Karpas-422 (cell line): ENCODE data around the gene GALNS. TPM values are rescaled to one million over a fixed set of nuclear protein-coding genes. Genes with fewer than 3 reads are reported as not detected.

Source experiments
- DNase-seq: peaks from one replicate; pipeline ENCODE4 v3.0.0-alpha.2; 2015
- H2AFZ ChIP-seq: fragments of 200-600 bp; sonication (generic); 2 replicates; pipeline ENCODE4 v1.6.1; 2014; ENCODE audit warnings: antibody characterized with exemption, low read length, mixed read lengths
- H3K27ac ChIP-seq: fragments of 200-600 bp; sonication (generic); 2 replicates; pipeline ENCODE4 v1.5.1; 2014; ENCODE audit warnings: mild to moderate bottlenecking, low read length, moderate library complexity
- H3K27me3 ChIP-seq: fragments of 200-600 bp; sonication (generic); 2 replicates; pipeline ENCODE4 v1.6.1; 2014; ENCODE audit warnings: low read length, mixed read lengths
- H3K36me3 ChIP-seq: fragments of 200-600 bp; sonication (generic); 2 replicates; pipeline ENCODE4 v1.6.1; 2014; ENCODE audit warnings: low read length, mixed read lengths; ENCODE audit not compliant: insufficient read depth
- H3K4me1 ChIP-seq: fragments of 200-600 bp; sonication (generic); 2 replicates; pipeline ENCODE4 v1.6.1; 2014; ENCODE audit warnings: mild to moderate bottlenecking, low read length, mixed read lengths
- H3K4me2 ChIP-seq: fragments of 200-600 bp; sonication (generic); 2 replicates; pipeline ENCODE4 v1.6.1; 2014; ENCODE audit warnings: low read length, low read depth, mild to moderate bottlenecking; ENCODE audit not compliant: poor library complexity, severe bottlenecking
- H3K4me3 ChIP-seq: fragments of 200-600 bp; sonication (generic); 2 replicates; pipeline ENCODE4 v1.5.1; 2014; ENCODE audit warnings: mild to moderate bottlenecking, antibody characterized with exemption, low read length, mixed read lengths
- H3K79me2 ChIP-seq: fragments of 200-600 bp; sonication (generic); 2 replicates; pipeline ENCODE4 v1.6.1; 2014; ENCODE audit warnings: mild to moderate bottlenecking, low read length, mixed read lengths
- H3K9ac ChIP-seq: fragments of 200-600 bp; sonication (generic); 2 replicates; pipeline ENCODE4 v1.6.0; 2014; ENCODE audit warnings: low read length
- H3K9me2 ChIP-seq: fragments of 200-600 bp; sonication (generic), shearing (Covaris generic); replicated peaks from 2 replicates; pipeline ENCODE4 v1.6.0; 2014; ENCODE audit warnings: mild to moderate bottlenecking, low read length, moderate library complexity; ENCODE audit not compliant: insufficient read depth
- H3K9me3 ChIP-seq: fragments of 300-700, 200-600 bp; sonication (generic); 2 replicates; pipeline ENCODE4 v1.6.1; 2014; ENCODE audit warnings: low read length, mixed read lengths
- H4K20me1 ChIP-seq: fragments of 200-600 bp; sonication (generic); 2 replicates; pipeline ENCODE4 v1.6.1; 2014; ENCODE audit warnings: mild to moderate bottlenecking, antibody characterized with exemption, low read length, low read depth; ENCODE audit not compliant: insufficient read depth
- total RNA-seq: library from RNA; depleted of rRNA; stranded (reverse); fragments of >200 nt; shearing (Covaris generic); gene quantifications from 2 replicates; pipeline ENCODE4 v1.2.3, GENCODE V29; 2014; ENCODE audit warnings: low replicate concordance

GALNS gene
- total RNA-seq, 1 experiment from 2014 or later, result 26.8 TPM

GRCh38 chr16:88813269-88814143, 43.2 kb downstream of the GALNS start:
- peaks cover 26% of the 10 kb centered on the region for H3K4me1 ChIP-seq
- H3K9me3 ChIP-seq, result peaks cover 3% of the 10 kb centered on the region
- H3K36me3 ChIP-seq, result peaks cover 15% of the 10 kb centered on the region; the same call in 1 of the 2 replicates
- H3K4me3 ChIP-seq, result no peak overlapping the region
- no peak overlapping the region for H3K4me2 ChIP-seq
- no peak overlapping the region for H3K9ac ChIP-seq
- peaks cover 27% of the 10 kb centered on the region; the same call in 1 of the 2 replicates for H4K20me1 ChIP-seq
- no peaks in the 10 kb centered on the region for H3K9me2 ChIP-seq
- H3K27me3 ChIP-seq, result no peaks in the 10 kb centered on the region
- no peak overlapping the region for H2AFZ ChIP-seq
- DNase-seq, result peak; percentile 59
- H3K79me2 ChIP-seq, result peaks cover 17% of the 10 kb centered on the region
- H3K27ac ChIP-seq, result no peak overlapping the region

- no peaks in the 10 kb centered on the region for H3K9me2 ChIP-seq
- H3K4me2 ChIP-seq, result no peak overlapping the region
- peak overlapping the region; percentile 88; the same call in 1 of the 2 replicates for H3K4me3 ChIP-seq
- peak; percentile 41 for DNase-seq
- H3K27ac ChIP-seq, result no peak overlapping the region
- H2AFZ ChIP-seq, result no peak overlapping the region
- no peak overlapping the region for H3K9ac ChIP-seq
- peaks cover 3% of the 10 kb centered on the region for H3K9me3 ChIP-seq
- peaks cover 17% of the 10 kb centered on the region for H3K79me2 ChIP-seq
- H3K27me3 ChIP-seq, result no peaks in the 10 kb centered on the region
- peaks cover 27% of the 10 kb centered on the region; the same call in 1 of the 2 replicates for H4K20me1 ChIP-seq
- H3K36me3 ChIP-seq, result peaks cover 15% of the 10 kb centered on the region; the same call in 1 of the 2 replicates
- H3K4me1 ChIP-seq, result peaks cover 26% of the 10 kb centered on the region
These were observed 44.1 kb downstream of the GALNS start for GRCh38 chr16:88812513-88813268.

- Histone ChIP-seq H2AFZ (no peak within 1 kb of the TSS), H4K20me1 (peaks cover 27% of the 10 kb centered on the region; the same call in 1 of the 2 replicates), H3K27ac (peak within 1 kb of the TSS; percentile 79)
These were observed 44.8 kb downstream of the GALNS start, which contains the start of gene APRT for GRCh38 chr16:88811769-88812512. Gene APRT (minus strand): TSS chr16:88811928. CDS start chr16:88811899, 29 bp downstream.

GRCh38 chr16:88810912-88811768, 45.6 kb downstream of the GALNS start:
- no peaks in the 10 kb centered on the region for H3K9me2 ChIP-seq

More at GRCh38 chr16:88811769-88812512, 44.8 kb downstream of the GALNS start, which contains the start of gene APRT:
- Histone ChIP-seq H3K4me2 (peak within 1 kb of the TSS; percentile 79), H3K36me3 (peaks cover 15% of the 10 kb centered on the region; the same call in 1 of the 2 replicates), H3K27me3 (no peaks in the 10 kb centered on the region), H3K9me3 (peaks cover 3% of the 10 kb centered on the region), H3K9ac (peak within 1 kb of the TSS; percentile 88), H3K4me3 (peak within 1 kb of the TSS; percentile 88), H3K4me1 (peaks cover 26% of the 10 kb centered on the region), H3K9me2 (no peaks in the 10 kb centered on the region), H3K79me2 (peaks cover 17% of the 10 kb centered on the region)
- DNase-seq, result peak; percentile 96

GRCh38 chr16:88810166-88810911, 46.4 kb downstream of the GALNS start:
- Histone ChIP-seq H4K20me1 (peaks cover 32% of the 10 kb centered on the region; the same call in 1 of the 2 replicates), H3K9ac (peak overlapping the region; percentile 88), H3K4me3 (peak overlapping the region; percentile 88), H3K79me2 (peaks cover 22% of the 10 kb centered on the region), H3K9me3 (peaks cover 3% of the 10 kb centered on the region), H3K9me2 (no peaks in the 10 kb centered on the region), H3K27me3 (no peaks in the 10 kb centered on the region), H3K27ac (peak overlapping the region; percentile 79), H2AFZ (no peak overlapping the region), H3K4me2 (peak overlapping the region; percentile 79), H3K36me3 (peaks cover 22% of the 10 kb centered on the region; the same call in 1 of the 2 replicates), H3K4me1 (peaks cover 28% of the 10 kb centered on the region)
- peak; percentile 79 for DNase-seq

More at GRCh38 chr16:88810912-88811768, 45.6 kb downstream of the GALNS start:
- Histone ChIP-seq H3K4me2 (peak overlapping the region; percentile 79), H3K4me1 (peaks cover 26% of the 10 kb centered on the region), H4K20me1 (peaks cover 27% of the 10 kb centered on the region; the same call in 1 of the 2 replicates), H3K4me3 (peak overlapping the region; percentile 88), H3K27me3 (no peaks in the 10 kb centered on the region), H3K79me2 (peaks cover 17% of the 10 kb centered on the region), H3K36me3 (peaks cover 19% of the 10 kb centered on the region; the same call in 1 of the 2 replicates), H2AFZ (no peak overlapping the region), H3K27ac (peak overlapping the region; percentile 79), H3K9me3 (peaks cover 3% of the 10 kb centered on the region), H3K9ac (peak overlapping the region; percentile 88)
- DNase-seq, result peak; percentile 96

- Histone ChIP-seq H3K9me3 (peaks cover 3% of the 10 kb centered on the region), H4K20me1 (peaks cover 37% of the 10 kb centered on the region; the same call in 1 of the 2 replicates), H3K36me3 (peaks cover 22% of the 10 kb centered on the region; the same call in 1 of the 2 replicates), H2AFZ (no peak overlapping the region), H3K9ac (peak overlapping the region; percentile 88), H3K9me2 (no peaks in the 10 kb centered on the region), H3K4me1 (peaks cover 34% of the 10 kb centered on the region), H3K4me2 (peak overlapping the region; percentile 79), H3K27me3 (no peaks in the 10 kb centered on the region), H3K4me3 (peak overlapping the region; percentile 88), H3K27ac (peak overlapping the region; percentile 79), H3K79me2 (peaks cover 28% of the 10 kb centered on the region)
- DNase-seq, result peak; percentile 68
These were observed 47.0 kb downstream of the GALNS start for GRCh38 chr16:88809676-88810165.
